Heart right ventricle (tissue), 16 donors: Measurements from ENCODE around the gene OR9Q1. TPM values are rescaled to one million over a fixed set of nuclear protein-coding genes. Genes with fewer than 3 reads are reported as not detected.
A peak's percentile ranks its signal among the peaks of the same experiment; 100 is the strongest.

Source experiments
- ATAC-seq, 8 donors: fragments of 200-7000 bp; cut with Tn5 transposase; one replicate each; pipeline ENCODE4 v1.9.1; 2020; ENCODE audit warnings: mild to moderate bottlenecking in 8 of 8, moderate library complexity in 8 of 8, moderate number of reproducible peaks in 1 of 8
- DNase-seq, 2 donors: peaks; one replicate each; pipeline ENCODE4 v3.0.0-alpha.2; 2020
- H3K27ac ChIP-seq, 10 donors: fragments of 200-600 bp; sonication (generic) in 2 of 10; one replicate each; pipeline versions ENCODE4 v1.5.0 to v1.8.0; 2020 to 2022; ENCODE audit warnings: mild to moderate bottlenecking in 3 of 10
- H3K27me3 ChIP-seq, 7 donors: fragments of 200-600 bp; one replicate each; pipeline ENCODE4 v1.8.0; 2021 to 2022; ENCODE audit warnings: mild to moderate bottlenecking in 2 of 7
- H3K36me3 ChIP-seq, 9 donors: fragments of 200-600 bp; sonication (generic) in 1 of 9; one replicate each; pipeline versions ENCODE4 v1.5.0 to v1.8.0; 2020 to 2022; ENCODE audit warnings: mild to moderate bottlenecking in 2 of 9
- H3K4me1 ChIP-seq, 9 donors: fragments of 200-600 bp; sonication (generic) in 1 of 9; one replicate each; pipeline versions ENCODE4 v1.5.0 to v1.8.0; 2020 to 2022; ENCODE audit warnings: mild to moderate bottlenecking in 4 of 9
- H3K4me3 ChIP-seq, 10 donors: fragments of 200-600 bp; sonication (generic) in 2 of 10; one replicate each; pipeline versions ENCODE4 v1.5.0 to v1.8.0; 2020 to 2022; ENCODE audit warnings: mild to moderate bottlenecking in 7 of 10, moderate library complexity in 2 of 10
- H3K9me3 ChIP-seq, 11 donors: fragments of 200-600 bp in 10 of 11; sonication (generic) in 2 of 11; one replicate each; pipeline versions ENCODE4 v1.5.0 to v1.8.0; 2013 to 2022; ENCODE audit warnings: mild to moderate bottlenecking in 2 of 11, control low read depth in 1 of 11, moderate library complexity in 1 of 11
- WGBS, 2 donors: extraction: QIAGEN DNeasy Blood & Tissue Kit; methylation state at CpG; one replicate each; pipeline ENCODE4 v1.1.7; 2013; ENCODE audit warnings: inconsistent platforms in 1 of 2; 5-methylcytosine and 5-hydroxymethylcytosine counted together
- intact Hi-C, 10 donors: fragments of 100-400 bp; cut with DNase I; formaldehyde crosslinking; loops; one replicate each; pipeline versions ENCODE4 v1.11.1 to v1.14.2; 2022
- polyA plus RNA-seq, 2 donors: library from polyadenylated mRNA; stranded (reverse); fragments of 200-250 nt; gene quantifications; one replicate each; pipeline ENCODE4 v1.2.3, GENCODE V29; 2013
- total RNA-seq, 10 donors: library from RNA; stranded (reverse); fragmentation: NEBNext Ultra II Directional in 3 of 10; extraction: Animal tissue kit (Norgen Biotek cat#: 25700) in 3 of 10; gene quantifications; one replicate each; pipeline versions ENCODE4 v1.2.1 to v1.2.4, GENCODE V29; 2021 to 2023
- TF ChIP-seq, protein P1 (sequence below), 9 donors: fragments of 200-600 bp; sonication (generic) in 2 of 9; IDR thresholded peaks; one replicate each; pipeline versions ENCODE4 v1.5.0 to v1.8.0; 2021 to 2022; ENCODE audit warnings: antibody characterized with exemption in 9 of 9, mild to moderate bottlenecking in 5 of 9, moderate library complexity in 1 of 9
- donor health status: Arrhythmogenic right ventricular cardiomyopathy.
- donor health status: ischemic (EF 13 %, LVEDD 7.1; RV severe dilation, severe dysfunction).
- donor health status: healthy with polysubstance abuse.
- donor health status: DM: no; HTN: yes; CAD: no.
- donor health status: DM: no; HTN: no; CAD: no.
- donor health status: ischemic (EF 25% LVEDD 6.9; RV normal size, moderate dysfunction).
- donor health status: ischemic (EF 25% LVEDD 5.7; RV mildly dilated, moderate dysfunction).
- donor health status: healthy.
- donor health status: DM: yes; HTN: yes; CAD: no.
- donor health status: Ischemic cardiomyopathy.
- donor health status: ischemic (EF 35%, LVEDD 5.7; RV mildly dilated, moderate dysfunction).
- donor health status: nonischemic (EF 11% LVEDD 7.7; RV severe dilation, severe dysfunction).
- donor health status: DM: yes; HTN: yes; CAD: no.
- donor health status: PGD.
- donor health status: ischemic (EF 29% LVEDD 5.4; RV normal size, mild dysfunction).
- donor health status: nonischemic (EF 23%, LVEDD 6.1; RV moderate dilation, normal function).

OR9Q1 gene
- total and polyA plus RNA-seq, 12 donors = not detected

GRCh38 chr11:58165504-58166106 lies 141.9 kb downstream of the OR9Q1 start:
- TF ChIP-seq, protein P1, sequence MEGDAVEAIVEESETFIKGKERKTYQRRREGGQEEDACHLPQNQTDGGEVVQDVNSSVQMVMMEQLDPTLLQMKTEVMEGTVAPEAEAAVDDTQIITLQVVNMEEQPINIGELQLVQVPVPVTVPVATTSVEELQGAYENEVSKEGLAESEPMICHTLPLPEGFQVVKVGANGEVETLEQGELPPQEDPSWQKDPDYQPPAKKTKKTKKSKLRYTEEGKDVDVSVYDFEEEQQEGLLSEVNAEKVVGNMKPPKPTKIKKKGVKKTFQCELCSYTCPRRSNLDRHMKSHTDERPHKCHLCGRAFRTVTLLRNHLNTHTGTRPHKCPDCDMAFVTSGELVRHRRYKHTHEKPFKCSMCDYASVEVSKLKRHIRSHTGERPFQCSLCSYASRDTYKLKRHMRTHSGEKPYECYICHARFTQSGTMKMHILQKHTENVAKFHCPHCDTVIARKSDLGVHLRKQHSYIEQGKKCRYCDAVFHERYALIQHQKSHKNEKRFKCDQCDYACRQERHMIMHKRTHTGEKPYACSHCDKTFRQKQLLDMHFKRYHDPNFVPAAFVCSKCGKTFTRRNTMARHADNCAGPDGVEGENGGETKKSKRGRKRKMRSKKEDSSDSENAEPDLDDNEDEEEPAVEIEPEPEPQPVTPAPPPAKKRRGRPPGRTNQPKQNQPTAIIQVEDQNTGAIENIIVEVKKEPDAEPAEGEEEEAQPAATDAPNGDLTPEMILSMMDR (IDR thresholded peaks at IDR 0.05) = no peak
- Histone ChIP-seq H3K4me3 (no peak overlapping the region), H3K36me3 (no peaks in the 10 kb centered on the region), H3K4me1 (no peaks in the 10 kb centered on the region), H3K27me3 (no peaks in the 10 kb centered on the region), H3K9me3 (no peaks in the 10 kb centered on the region), H3K27ac (no peak overlapping the region)
- 81% methylated on average over 7 of the region's 7 CpGs for whole genome bisulfite sequencing, 2 donors
- intact Hi-C loops = no loop called here
- DNase-seq (no peak), ATAC-seq (no peak)

- TF ChIP-seq, protein P1 (IDR thresholded peaks at IDR 0.05) = no peak
- WGBS, 2 donors = 82 to 83% methylated on average over 5 of the region's 5 CpGs
- no peaks in the 10 kb centered on the region for H3K27me3 ChIP-seq
Observed at GRCh38 chr11:58177409-58178054, 153.9 kb downstream of the OR9Q1 start.

GRCh38 chr11:58178444-58178843 lies 154.8 kb downstream of the OR9Q1 start:
- TF ChIP-seq, protein P1 (IDR thresholded peaks at IDR 0.05) = no peak
- no peaks in the 10 kb centered on the region for H3K36me3 ChIP-seq
- no peak for DNase-seq
- no peak overlapping the region for H3K4me3 ChIP-seq
- intact Hi-C loops = loop anchor here in 2 of 10 donors (10.0 kb wide), 2 partner anchors 46 to 84 kb away; partner anchors contain the start of gene OR10Q1 (in 1 of the 2)
- no peaks in the 10 kb centered on the region for H3K4me1 ChIP-seq
- no peaks in the 10 kb centered on the region for H3K9me3 ChIP-seq
- no peak overlapping the region for H3K27ac ChIP-seq
- no peak for ATAC-seq
- no peaks in the 10 kb centered on the region for H3K27me3 ChIP-seq
- 86 to 87% methylated on average over 6 of the region's 6 CpGs for WGBS, 2 donors

More at GRCh38 chr11:58177409-58178054, 153.9 kb downstream of the OR9Q1 start:
- no peak overlapping the region for H3K4me3 ChIP-seq
- no peaks in the 10 kb centered on the region for H3K9me3 ChIP-seq
- H3K4me1 ChIP-seq = no peaks in the 10 kb centered on the region
- intact Hi-C loops = loop anchor here in 2 of 10 donors (10.0 kb wide), 2 partner anchors 47 to 83 kb away; partner anchors contain the start of gene OR10Q1 (in 1 of the 2)
- DNase-seq (no peak), ATAC-seq (no peak)
- H3K27ac ChIP-seq = no peak overlapping the region
- no peaks in the 10 kb centered on the region for H3K36me3 ChIP-seq

DNA sequence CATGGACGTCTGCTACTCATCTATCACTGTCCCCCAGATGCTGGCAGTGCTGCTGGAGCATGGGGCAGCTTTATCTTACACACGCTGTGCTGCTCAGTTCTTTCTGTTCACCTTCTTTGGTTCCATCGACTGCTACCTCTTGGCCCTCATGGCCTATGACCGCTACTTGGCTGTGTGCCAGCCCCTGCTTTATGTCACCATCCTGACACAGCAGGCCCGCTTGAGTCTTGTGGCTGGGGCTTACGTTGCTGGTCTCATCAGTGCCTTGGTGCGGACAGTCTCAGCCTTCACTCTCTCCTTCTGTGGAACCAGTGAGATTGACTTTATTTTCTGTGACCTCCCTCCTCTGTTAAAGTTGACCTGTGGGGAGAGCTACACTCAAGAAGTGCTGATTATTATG lies 156.0 kb downstream of the OR9Q1 start:
- Histone ChIP-seq H3K4me1 (no peaks in the 10 kb centered on the region), H3K27ac (no peak overlapping the region), H3K36me3 (no peaks in the 10 kb centered on the region), H3K9me3 (no peaks in the 10 kb centered on the region), H3K4me3 (no peak overlapping the region), H3K27me3 (no peaks in the 10 kb centered on the region)
- TF ChIP-seq, protein P1 (IDR thresholded peaks at IDR 0.05) = no peak
- 47 to 53% methylated on average over 7 of the region's 7 CpGs for whole genome bisulfite sequencing, 2 donors
- ATAC-seq (no peak), DNase-seq (peak in 1 of 2 donors; percentile 15)
- intact Hi-C loops = loop anchor here in 5 of 10 donors (10.0 kb wide), 5 partner anchors 45 to 155 kb away; partner anchors contain the start of genes OR10Q1 (in 1 of the 5) and OR9Q1 (in 1 of the 5)
